Naive thymus-derived CD4-positive, alpha-beta T cell (primary cell): ENCODE data around the gene IL20. TPM values are rescaled to one million over a fixed set of nuclear protein-coding genes. Genes with fewer than 3 reads are reported as not detected.
A peak's percentile ranks its signal among the peaks of the same experiment; 100 is the strongest.

Experiments
- ATAC-seq: fragments of 150-1000 bp; cut with Tn5 transposase; 2 replicates; pipeline ENCODE4 v1.10.0; 2021; ENCODE audit warnings: mild to moderate bottlenecking, moderate library complexity
- CTCF ChIA-PET: fragments of 350-600 bp; sonication (Branson Sonifier 250); formaldehyde crosslinking; loops from one replicate; lab custom pipeline; 2021; ENCODE audit warnings: antibody characterized with exemption; lab: Charles Lee
- POLR2A ChIA-PET: fragments of 350-600 bp; sonication (Branson Sonifier 250); formaldehyde crosslinking; loops from one replicate; lab custom pipeline; 2021; ENCODE audit warnings: antibody characterized with exemption, inconsistent platforms; lab: Charles Lee
- DNase-seq, 9 donors: peaks; one replicate each; pipeline versions ENCODE4 v3.0.0 to v3.0.0-alpha.2; 2020 to 2022; ENCODE audit warnings: mixed read lengths in 1 of 9
- H3K27ac ChIP-seq: one replicate; pipeline ENCODE4 v1.7.0; 2013; ENCODE audit warnings: mild to moderate bottlenecking, low read depth, low read length, moderate library complexity
- H3K27me3 ChIP-seq, 2 donors: one replicate each; pipeline ENCODE4 v1.7.0; 2013; ENCODE audit warnings: low read length in 2 of 2, mild to moderate bottlenecking in 2 of 2, moderate library complexity in 2 of 2; ENCODE audit not compliant: control insufficient read depth in 2 of 2, insufficient read depth in 2 of 2
- H3K36me3 ChIP-seq, 3 experiments: 1 replicate in 2 of 3; 2 replicates in 1 of 3; pipeline ENCODE4 v1.7.0; 2013; ENCODE audit warnings: low read length in 3 of 3, mild to moderate bottlenecking in 3 of 3, moderate library complexity in 1 of 3; ENCODE audit not compliant: insufficient read depth in 3 of 3, control insufficient read depth in 2 of 3
- H3K4me1 ChIP-seq, 2 donors: one replicate each; pipeline ENCODE4 v1.7.0; 2013; ENCODE audit warnings: low read length in 2 of 2, mild to moderate bottlenecking in 2 of 2, moderate library complexity in 1 of 2; ENCODE audit not compliant: control insufficient read depth in 2 of 2, insufficient read depth in 2 of 2
- H3K4me3 ChIP-seq: 2 replicates; pipeline ENCODE4 v1.7.0; 2013; ENCODE audit warnings: mild to moderate bottlenecking, low read length
- H3K9me3 ChIP-seq, 3 experiments: 1 replicate in 2 of 3; 2 replicates in 1 of 3; pipeline ENCODE4 v1.7.0; 2013; ENCODE audit warnings: low read length in 3 of 3; ENCODE audit not compliant: control insufficient read depth in 2 of 3
- H3K27ac Mint-ChIP-seq, 9 donors: one replicate each; pipeline ENCODE4 v1.8.0; 2020 to 2022; ENCODE audit warnings: mixed read lengths in 9 of 9, mild to moderate bottlenecking in 8 of 9, moderate library complexity in 5 of 9, inconsistent platforms in 2 of 9
- H3K27me3 Mint-ChIP-seq, 5 donors: one replicate each; pipeline ENCODE4 v1.8.0; 2021 to 2022; ENCODE audit warnings: mixed read lengths in 5 of 5, mild to moderate bottlenecking in 1 of 5
- H3K36me3 Mint-ChIP-seq, 5 donors: one replicate each; pipeline ENCODE4 v1.8.0; 2020 to 2022; ENCODE audit warnings: mixed read lengths in 5 of 5, mild to moderate bottlenecking in 3 of 5, inconsistent platforms in 1 of 5
- H3K4me1 Mint-ChIP-seq, 7 donors: one replicate each; pipeline ENCODE4 v1.8.0; 2020 to 2022; ENCODE audit warnings: mixed read lengths in 7 of 7, mild to moderate bottlenecking in 3 of 7, inconsistent platforms in 1 of 7
- H3K4me3 Mint-ChIP-seq, 10 donors: one replicate each; pipeline ENCODE4 v1.8.0; 2020 to 2022; ENCODE audit warnings: mild to moderate bottlenecking in 10 of 10, mixed read lengths in 10 of 10, moderate library complexity in 6 of 10, inconsistent platforms in 2 of 10
- H3K9me3 Mint-ChIP-seq, 11 donors: one replicate each; pipeline ENCODE4 v1.8.0; 2020 to 2022; ENCODE audit warnings: mixed read lengths in 11 of 11, mild to moderate bottlenecking in 4 of 11, inconsistent platforms in 1 of 11, moderate library complexity in 1 of 11
- intact Hi-C, 2 donors: fragments of 100-400 bp; cut with micrococcal nuclease; formaldehyde crosslinking; loops; one replicate each; pipeline ENCODE4 v1.15.1; 2023
- polyA plus RNA-seq, 2 donors: library from polyadenylated mRNA; unstranded; fragments of 300-500 nt; fragmentation: Illumina TruSeq; gene quantifications; one replicate each; pipeline ENCODE4 v1.2.3, GENCODE V29; 2021
- total RNA-seq, 6 experiments: library from RNA in 5 of 6; stranded (reverse) in 5 of 6; gene quantifications; 1 replicate in 5 of 6; 2 replicates in 1 of 6; pipeline ENCODE4 v1.2.3 and lab custom pipeline; 2021 to 2026

IL20 gene
- total and polyA plus RNA-seq, 7 experiments from 2014 or later = not detected

GRCh38 chr1:206895837-206896242, 30.4 kb downstream of the IL20 start:
- H3K27me3 Mint-ChIP-seq = no peaks in the 10 kb centered on the region
- H3K36me3 Mint-ChIP-seq = peaks cover 0 to 29% (median 5%) of the 10 kb centered on the region in 5 donors
- H3K4me1 ChIP-seq = peaks cover 4 to 39% of the 10 kb centered on the region in 2 donors
- peaks cover 26 to 85% (median 73%) of the 10 kb centered on the region in 7 donors for H3K4me1 Mint-ChIP-seq
- intact Hi-C loops = no loop called here
- ChIA-PET POLR2A (interaction anchor here (0.6 to 17.9 kb wide), 10 partner anchors 7 to 434 kb away, joined by 3 to 600 read pairs (median 4); partner anchors contain the start of gene FCMR), CTCF (interaction anchor here (0.9 to 5.6 kb wide), 5 partner anchors 16 to 169 kb away, joined by 3 to 26 read pairs (median 4); partner anchors contain the start of gene IL20)
- DNase-seq = no peak
- peak overlapping the region in 6 of 9 donors; percentile 28 to 75 (median 54) for H3K27ac Mint-ChIP-seq
- H3K9me3 Mint-ChIP-seq = peaks cover 0 to 3% (median 0%) of the 10 kb centered on the region in 11 donors
- H3K27ac ChIP-seq = no peak overlapping the region
- no peak for ATAC-seq
- no peaks in the 10 kb centered on the region for H3K9me3 ChIP-seq
- H3K4me3 ChIP-seq = no peak overlapping the region
- no peak overlapping the region for H3K4me3 Mint-ChIP-seq
- no peaks in the 10 kb centered on the region for H3K27me3 ChIP-seq
- peaks cover 0 to 3% (median 0%) of the 10 kb centered on the region in 3 experiments for H3K36me3 ChIP-seq

GRCh38 chr1:206896261-206896660, 30.8 kb downstream of the IL20 start:
- peaks cover under 1 to 39% of the 10 kb centered on the region in 2 donors for H3K4me1 ChIP-seq
- Mint-ChIP-seq H3K36me3 (peaks cover 0 to 29% (median 2%) of the 10 kb centered on the region in 5 donors), H3K4me3 (no peak overlapping the region), H3K27me3 (no peaks in the 10 kb centered on the region), H3K27ac (peak overlapping the region in 4 of 9 donors; percentile 62 to 95 (median 77)), H3K4me1 (peaks cover 24 to 85% (median 73%) of the 10 kb centered on the region in 7 donors), H3K9me3 (no peaks in the 10 kb centered on the region)
- ATAC-seq = no peak
- no peaks in the 10 kb centered on the region for H3K27me3 ChIP-seq
- H3K36me3 ChIP-seq = peaks cover 0 to 3% (median 0%) of the 10 kb centered on the region in 3 experiments
- intact Hi-C loops = no loop called here
- ChIA-PET CTCF (interaction anchor here (1.4 to 5.6 kb wide), 3 partner anchors 16 to 170 kb away, joined by 3 to 26 read pairs (median 4); no protein-coding TSS in a partner anchor), POLR2A (interaction anchor here (0.6 to 17.9 kb wide), 7 partner anchors 8 to 433 kb away, joined by 3 to 600 read pairs (median 5); partner anchors contain the start of gene FCMR)
- H3K27ac ChIP-seq = no peak overlapping the region
- H3K9me3 ChIP-seq = no peaks in the 10 kb centered on the region
- H3K4me3 ChIP-seq = no peak overlapping the region
- no peak for DNase-seq

DNA sequence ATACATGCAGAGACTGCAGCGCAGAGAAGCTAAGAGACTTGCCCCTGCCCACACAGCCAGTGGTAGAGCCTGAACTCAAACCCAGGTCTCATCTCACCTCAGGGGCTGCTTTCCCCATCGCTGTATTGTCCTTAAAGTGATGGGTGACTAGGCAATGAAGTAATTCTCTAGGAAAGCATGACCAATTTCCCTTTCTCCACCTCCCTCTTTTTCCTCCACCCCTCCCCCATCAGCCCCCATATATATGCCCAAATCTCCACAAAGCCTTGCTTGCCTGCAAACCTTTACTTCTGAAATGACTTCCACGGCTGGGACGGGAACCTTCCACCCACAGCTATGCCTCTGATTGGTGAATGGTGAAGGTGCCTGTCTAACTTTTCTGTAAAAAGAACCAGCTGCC, 31.8 kb downstream of the IL20 start, which contains the start of gene IL24:
TSS of gene IL24 (plus strand) at position 269 of the 400 bp plus-strand sequence. CDS start 390 bp downstream, outside the sequence.
- peak within 1 kb of the TSS; percentile 29 to 95 (median 73) for H3K27ac Mint-ChIP-seq
- intact Hi-C loops = loop anchor here in 1 of 2 donors (1.0 kb wide), 1 partner anchor 9 kb away; no protein-coding TSS in a partner anchor

GRCh38 chr1:206898089-206898914, 32.9 kb downstream of the IL20 start:
- Mint-ChIP-seq H3K4me1 (peaks cover 28 to 94% (median 85%) of the 10 kb centered on the region in 7 donors), H3K9me3 (no peaks in the 10 kb centered on the region), H3K4me3 (no peak overlapping the region), H3K27me3 (no peaks in the 10 kb centered on the region), H3K36me3 (peaks cover 0 to 36% (median 14%) of the 10 kb centered on the region in 5 donors), H3K27ac (peak overlapping the region in 8 of 9 donors; percentile 72 to 95 (median 78))
- Histone ChIP-seq H3K9me3 (no peaks in the 10 kb centered on the region), H3K4me3 (no peak overlapping the region), H3K27ac (peak overlapping the region; percentile 6), H3K27me3 (no peaks in the 10 kb centered on the region), H3K4me1 (peaks cover 0 to 41% of the 10 kb centered on the region in 2 donors), H3K36me3 (peaks cover 0 to 10% (median 0%) of the 10 kb centered on the region in 3 experiments)
- POLR2A ChIA-PET = interaction anchor here (0.6 to 17.9 kb wide), 5 partner anchors 8 to 163 kb away, joined by 3 to 600 read pairs (median 5); partner anchors contain the start of gene FCMR
- ATAC-seq (no peak), DNase-seq (no peak)
- CTCF ChIA-PET = interaction anchor here (5.6 kb wide), 1 partner anchor 14 kb away, joined by 26 read pairs; no protein-coding TSS in a partner anchor
- intact Hi-C loops = no loop called here

More for the DNA sequence above, 31.8 kb downstream of the IL20 start, which contains the start of gene IL24:
- ChIA-PET POLR2A (interaction anchor here (0.5 to 17.9 kb wide), 5 partner anchors 10 to 162 kb away, joined by 3 to 600 read pairs (median 5); partner anchors contain the start of gene FCMR), CTCF (interaction anchor here (1.7 to 5.6 kb wide), 2 partner anchors 15 to 171 kb away, joined by 3 to 26 read pairs; no protein-coding TSS in a partner anchor)
- H3K4me3 ChIP-seq = no peak within 1 kb of the TSS
- ATAC-seq (no peak), DNase-seq (peak in 1 of 9 donors; percentile 63)
- H3K9me3 Mint-ChIP-seq = no peaks in the 10 kb centered on the region
- no peaks in the 10 kb centered on the region for H3K27me3 ChIP-seq
- no peaks in the 10 kb centered on the region for H3K27me3 Mint-ChIP-seq
- H3K27ac ChIP-seq = no peak within 1 kb of the TSS
- H3K9me3 ChIP-seq = no peaks in the 10 kb centered on the region
- peak within 1 kb of the TSS in 3 of 10 donors; percentile 11 to 16 (median 16) for H3K4me3 Mint-ChIP-seq
- H3K4me1 ChIP-seq = peaks cover 0 to 41% of the 10 kb centered on the region in 2 donors
- peaks cover 0 to 31% (median 3%) of the 10 kb centered on the region in 5 donors for H3K36me3 Mint-ChIP-seq
- peaks cover 27 to 87% (median 74%) of the 10 kb centered on the region in 7 donors for H3K4me1 Mint-ChIP-seq
- peaks cover 0 to 3% (median 0%) of the 10 kb centered on the region in 3 experiments for H3K36me3 ChIP-seq

GRCh38 chr1:206898915-206899431, 33.5 kb downstream of the IL20 start:
- Mint-ChIP-seq H3K4me3 (peak overlapping the region in 2 of 10 donors; percentile 11 to 17), H3K4me1 (peaks cover 30 to 95% (median 87%) of the 10 kb centered on the region in 7 donors), H3K36me3 (peaks cover 6 to 39% (median 21%) of the 10 kb centered on the region in 5 donors), H3K27ac (peak overlapping the region in 8 of 9 donors; percentile 72 to 95 (median 86)), H3K27me3 (no peaks in the 10 kb centered on the region), H3K9me3 (no peaks in the 10 kb centered on the region)
- Histone ChIP-seq H3K36me3 (peaks cover 0 to 16% (median 0%) of the 10 kb centered on the region in 3 experiments), H3K27me3 (no peaks in the 10 kb centered on the region), H3K4me3 (no peak overlapping the region), H3K9me3 (no peaks in the 10 kb centered on the region), H3K4me1 (peaks cover 0 to 41% of the 10 kb centered on the region in 2 donors), H3K27ac (peak overlapping the region; percentile 6)
- POLR2A ChIA-PET = interaction anchor here (0.8 to 17.9 kb wide), 14 partner anchors 7 to 164 kb away, joined by 3 to 600 read pairs (median 4); partner anchors contain the start of gene FCMR
- intact Hi-C loops = no loop called here
- CTCF ChIA-PET = interaction anchor here (1.1 kb wide), 1 partner anchor 34 kb away, joined by 4 read pairs; the partner anchor contains the start of gene IL20
- DNase-seq (no peak), ATAC-seq (no peak)
